Glutamatergic neuron (in vitro differentiated cells): Measurements from ENCODE around the gene BCL2. TPM values are rescaled to one million over a fixed set of nuclear protein-coding genes. Genes with fewer than 3 reads are reported as not detected.

Experiments
- DNase-seq: peaks from one replicate; pipeline ENCODE4 v3.0.0; 2022
- H3K27ac Mint-ChIP-seq: one replicate; pipeline ENCODE4 v1.8.0; 2020; ENCODE audit warnings: mild to moderate bottlenecking, mixed read lengths, inconsistent platforms; ENCODE audit not compliant: unreplicated experiment
- H3K27me3 Mint-ChIP-seq: one replicate; pipeline ENCODE4 v1.8.0; 2020; ENCODE audit warnings: mild to moderate bottlenecking, moderate library complexity, mixed read lengths, inconsistent platforms; ENCODE audit not compliant: unreplicated experiment
- H3K36me3 Mint-ChIP-seq: one replicate; pipeline ENCODE4 v1.8.0; 2020; ENCODE audit warnings: mild to moderate bottlenecking, mixed read lengths, inconsistent platforms; ENCODE audit not compliant: unreplicated experiment
- H3K4me1 Mint-ChIP-seq: one replicate; pipeline ENCODE4 v1.8.0; 2020; ENCODE audit warnings: mild to moderate bottlenecking, low read depth, mixed read lengths, inconsistent platforms; ENCODE audit not compliant: unreplicated experiment
- H3K4me3 Mint-ChIP-seq: one replicate; pipeline ENCODE4 v1.8.0; 2020; ENCODE audit warnings: mild to moderate bottlenecking, mixed read lengths, inconsistent platforms; ENCODE audit not compliant: unreplicated experiment
- H3K9me3 Mint-ChIP-seq: one replicate; pipeline ENCODE4 v1.8.0; 2020; ENCODE audit warnings: mild to moderate bottlenecking, moderate library complexity, mixed read lengths, inconsistent platforms; ENCODE audit not compliant: unreplicated experiment
- CTCF ChIP-seq: fragments of 200-600 bp; sonication (generic); IDR thresholded peaks from one replicate; pipeline ENCODE4 v1.5.0; 2021; ENCODE audit not compliant: partially characterized antibody, unreplicated experiment
- total RNA-seq: library from RNA; stranded (reverse); fragmentation: NEBNext Ultra II Directional; extraction: Animal tissue kit (Norgen Biotek cat#: 25700); gene quantifications from one replicate; pipeline ENCODE4 v1.2.1, GENCODE V29; 2021; ENCODE audit not compliant: unreplicated experiment

BCL2 gene
- total RNA-seq, 1 donor from 2014 or later = 6.8 TPM

GRCh38 chr18:63291278-63291677 lies 28.3 kb downstream of the BCL2 start:
- no peak for TF ChIP-seq CTCF
- peaks cover under 1% of the 10 kb centered on the region for H3K4me1 Mint-ChIP-seq
- H3K27me3 Mint-ChIP-seq = no peaks in the 10 kb centered on the region
- no peaks in the 10 kb centered on the region for H3K36me3 Mint-ChIP-seq
- H3K4me3 Mint-ChIP-seq = no peak overlapping the region
- H3K27ac Mint-ChIP-seq = no peak overlapping the region
- H3K9me3 Mint-ChIP-seq = peaks cover 8% of the 10 kb centered on the region
- DNase-seq = no peak

- no peaks in the 10 kb centered on the region for H3K27me3 Mint-ChIP-seq
- no peak for TF ChIP-seq CTCF
- no peak for DNase-seq
- H3K4me3 Mint-ChIP-seq = no peak overlapping the region
- no peaks in the 10 kb centered on the region for H3K36me3 Mint-ChIP-seq
- H3K27ac Mint-ChIP-seq = no peak overlapping the region
- peaks cover 6% of the 10 kb centered on the region for H3K4me1 Mint-ChIP-seq
- H3K9me3 Mint-ChIP-seq = peaks cover 10% of the 10 kb centered on the region
These were observed 28.8 kb downstream of the BCL2 start for GRCh38 chr18:63290821-63291200.

- H3K4me1 Mint-ChIP-seq = peaks cover 11% of the 10 kb centered on the region
- DNase-seq = no peak
- no peak for TF ChIP-seq CTCF
- H3K27me3 Mint-ChIP-seq = no peaks in the 10 kb centered on the region
- no peak overlapping the region for H3K27ac Mint-ChIP-seq
- no peaks in the 10 kb centered on the region for H3K36me3 Mint-ChIP-seq
- H3K4me3 Mint-ChIP-seq = no peak overlapping the region
- H3K9me3 Mint-ChIP-seq = peaks cover 13% of the 10 kb centered on the region
These were observed 29.3 kb downstream of the BCL2 start for GRCh38 chr18:63290166-63290820.

- no peak for DNase-seq
- peaks cover 9% of the 10 kb centered on the region for H3K9me3 Mint-ChIP-seq
- no peaks in the 10 kb centered on the region for H3K36me3 Mint-ChIP-seq
- no peaks in the 10 kb centered on the region for H3K27me3 Mint-ChIP-seq
- TF ChIP-seq CTCF = no peak
- peaks cover 23% of the 10 kb centered on the region for H3K4me1 Mint-ChIP-seq
- H3K27ac Mint-ChIP-seq = no peak overlapping the region
- H3K4me3 Mint-ChIP-seq = no peak overlapping the region
These were observed 31.3 kb downstream of the BCL2 start for GRCh38 chr18:63288311-63288710.

DNA sequence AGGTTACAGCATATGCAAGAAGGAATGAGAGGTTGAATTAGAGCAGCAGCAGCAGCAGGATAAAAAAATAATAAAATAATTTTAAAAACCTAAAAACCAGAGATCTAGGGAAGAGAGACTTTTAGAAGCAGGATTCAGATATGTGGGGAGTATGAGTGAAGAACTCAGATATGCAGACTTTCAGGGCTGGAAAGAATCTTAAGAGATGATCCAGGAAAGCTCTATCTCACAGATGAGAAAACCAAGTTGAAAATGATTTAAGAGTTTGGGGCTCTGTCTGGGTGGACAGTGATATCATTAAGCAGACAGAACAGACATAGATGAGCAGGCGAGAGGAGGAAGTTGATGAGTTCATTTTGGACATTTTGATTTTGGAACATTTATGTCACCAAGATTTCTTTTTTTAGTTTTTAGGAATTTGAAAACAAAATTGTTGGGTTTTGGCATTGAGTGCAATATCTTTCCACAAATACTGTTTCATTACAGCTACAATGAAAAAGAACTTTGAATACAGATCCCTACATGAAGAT lies 31.8 kb downstream of the BCL2 start:
- Mint-ChIP-seq H3K27me3 (no peaks in the 10 kb centered on the region), H3K4me1 (peaks cover 25% of the 10 kb centered on the region), H3K9me3 (peaks cover 7% of the 10 kb centered on the region), H3K36me3 (no peaks in the 10 kb centered on the region), H3K4me3 (no peak overlapping the region), H3K27ac (no peak overlapping the region)
- DNase-seq = no peak
- no peak for TF ChIP-seq CTCF
